HG02798 (cell line): ENCODE data around the gene CACNA2D1.
"Not testable (repeated sequence)": the region's sequence is repeated elsewhere in the genome, so short reads cannot be mapped to it uniquely, and the experiment has no call there.

ENCODE experiments used
- ATAC-seq: cut with Tn5 transposase; IDR thresholded peaks from one replicate; pipeline ENCODE4 v1.9.1; 2021; ENCODE audit warnings: mild to moderate bottlenecking; ENCODE audit not compliant: unreplicated experiment, poor library complexity

The CACNA2D1 gene

DNA sequence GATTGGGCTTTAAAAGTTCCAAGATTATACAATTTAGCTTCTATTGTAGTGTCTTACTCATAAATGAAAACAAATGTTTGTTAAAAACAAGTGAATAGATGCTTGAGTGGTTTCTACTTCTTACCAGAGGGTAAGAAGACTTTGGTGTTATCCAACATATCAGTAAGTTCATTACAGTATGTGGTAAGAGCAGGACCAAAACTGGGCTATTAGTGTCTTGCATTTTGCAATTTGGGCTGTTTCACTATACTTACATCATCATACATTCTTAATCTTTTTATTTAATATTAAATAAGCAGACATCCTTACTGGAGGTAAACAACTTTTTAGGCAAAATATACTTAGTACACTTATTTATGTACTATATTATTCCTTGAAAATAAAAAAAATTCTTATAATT, 425.4 kb downstream of the CACNA2D1 start:
- ATAC-seq, result no peak

DNA sequence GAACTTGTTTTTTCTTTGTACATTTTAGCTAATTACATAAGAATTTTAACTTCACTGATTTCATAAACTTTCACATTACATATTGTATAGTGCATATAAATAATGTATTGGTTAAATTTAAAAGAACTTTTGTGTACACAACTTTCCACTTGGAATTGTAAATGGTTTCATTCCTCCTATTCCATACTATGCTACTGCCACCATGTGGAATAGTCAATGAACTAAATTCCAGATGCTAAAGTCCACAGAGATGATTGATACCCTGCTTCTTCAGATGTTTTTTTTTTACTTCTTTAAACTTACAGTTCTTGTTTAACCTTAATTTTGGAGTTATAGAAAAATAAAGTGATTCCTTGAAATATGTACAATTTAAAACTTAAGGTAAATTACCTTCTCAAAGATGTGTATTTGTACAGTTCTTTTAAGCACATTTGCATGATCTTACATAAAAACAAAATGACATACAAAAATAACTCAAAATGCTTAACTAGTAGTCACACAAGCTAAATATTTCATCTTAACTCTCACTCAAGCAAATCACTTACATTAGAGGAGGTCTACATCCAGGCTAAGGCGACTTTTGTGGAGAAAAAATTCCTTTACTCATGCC, 426.1 kb downstream of the CACNA2D1 start:
- ATAC-seq, result no peak

DNA sequence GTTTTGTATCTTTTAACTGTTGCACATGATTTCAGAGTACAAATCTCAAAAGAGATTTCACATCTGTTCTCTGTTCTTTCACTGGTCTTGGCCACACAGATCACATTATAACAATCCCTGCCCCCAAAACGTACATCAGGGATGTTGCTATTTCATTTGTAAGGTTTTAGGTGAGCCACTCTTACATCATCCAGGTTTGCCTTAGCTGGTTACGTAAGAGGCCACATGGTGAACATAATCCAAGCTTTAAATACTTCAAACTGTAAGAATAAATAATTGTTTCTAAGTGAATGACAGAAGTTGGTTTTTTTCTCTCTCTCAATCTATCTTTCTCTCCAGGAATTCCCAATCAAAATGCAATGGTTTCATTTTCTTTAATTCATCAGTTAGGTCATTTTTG, 427.8 kb downstream of the CACNA2D1 start:
- ATAC-seq, result no peak

DNA sequence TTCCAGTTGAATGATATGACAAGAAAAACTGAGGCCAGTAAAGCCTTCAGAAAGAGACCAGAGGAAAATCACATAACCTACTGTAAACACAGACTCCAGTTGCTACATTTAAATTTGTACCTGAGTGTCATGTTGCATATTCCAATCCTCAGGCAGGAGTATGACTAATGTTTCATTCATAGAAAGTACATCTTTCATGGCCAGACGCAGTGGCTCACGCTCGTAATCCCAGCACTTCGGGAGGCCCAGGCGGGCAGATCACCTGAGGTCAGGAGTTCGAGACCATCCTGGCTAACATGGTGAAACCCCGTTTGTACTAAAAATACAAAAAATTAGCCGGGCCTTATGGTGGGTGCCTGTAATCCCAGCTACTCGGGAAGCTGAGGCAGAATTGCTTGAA, 429.0 kb downstream of the CACNA2D1 start:
- not testable (repeated sequence) for ATAC-seq

DNA sequence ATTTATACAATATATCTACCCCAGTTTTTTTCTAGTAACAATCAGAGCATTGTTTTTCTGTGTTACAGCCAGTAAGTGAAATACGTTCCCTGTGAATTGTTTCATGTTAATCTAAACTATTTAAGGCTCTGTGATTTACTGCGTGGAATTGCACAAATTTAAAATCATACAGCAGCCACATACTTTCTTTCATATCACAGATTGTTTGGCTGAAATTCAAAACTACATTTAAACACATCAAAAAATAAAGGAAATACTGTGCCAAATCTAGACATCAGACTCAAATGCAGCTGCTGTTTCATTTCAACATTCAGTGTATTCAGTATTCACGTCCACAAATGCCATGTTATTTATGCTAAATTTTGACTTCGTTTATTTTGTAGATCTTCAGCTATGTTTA, 431.1 kb downstream of the CACNA2D1 start:
- no peak for ATAC-seq

DNA sequence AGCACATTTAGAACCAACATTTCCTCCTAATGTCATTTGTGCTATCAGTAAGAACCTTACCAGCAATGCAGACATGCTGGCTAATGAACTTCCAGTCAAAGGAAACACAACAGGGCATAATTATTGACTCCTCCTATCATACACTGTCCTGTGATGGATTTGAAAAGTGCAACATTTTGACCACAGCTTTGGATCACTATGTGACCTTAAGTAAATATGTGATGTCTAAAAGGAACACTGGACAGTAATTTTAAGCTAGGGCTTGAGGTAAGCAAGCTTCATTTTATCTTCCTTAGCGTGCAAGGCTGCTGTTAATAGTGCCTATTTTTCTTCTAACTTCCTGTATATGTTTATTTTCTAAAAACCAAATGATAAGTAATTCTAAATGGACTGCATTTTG, 433.2 kb downstream of the CACNA2D1 start:
- no peak for ATAC-seq

DNA sequence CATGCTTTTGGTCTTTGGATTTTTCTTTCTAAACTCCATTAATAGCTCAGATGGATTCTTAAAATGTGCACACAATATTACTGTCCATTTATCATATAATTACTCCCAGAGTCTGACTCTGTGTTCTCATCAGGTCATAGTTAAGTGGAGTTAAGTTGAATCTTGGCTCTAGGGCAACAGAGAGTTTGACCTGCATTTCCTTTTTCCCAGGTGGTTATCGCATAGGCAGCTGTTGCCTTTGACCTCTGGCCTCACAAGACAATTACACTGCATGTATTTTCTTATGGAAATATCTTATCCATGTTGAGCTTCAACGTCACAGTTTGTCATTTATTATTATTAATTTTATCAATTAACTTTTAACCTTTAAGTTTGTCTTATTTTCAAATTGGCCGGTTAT, 436.3 kb downstream of the CACNA2D1 start:
- ATAC-seq, result no peak

DNA sequence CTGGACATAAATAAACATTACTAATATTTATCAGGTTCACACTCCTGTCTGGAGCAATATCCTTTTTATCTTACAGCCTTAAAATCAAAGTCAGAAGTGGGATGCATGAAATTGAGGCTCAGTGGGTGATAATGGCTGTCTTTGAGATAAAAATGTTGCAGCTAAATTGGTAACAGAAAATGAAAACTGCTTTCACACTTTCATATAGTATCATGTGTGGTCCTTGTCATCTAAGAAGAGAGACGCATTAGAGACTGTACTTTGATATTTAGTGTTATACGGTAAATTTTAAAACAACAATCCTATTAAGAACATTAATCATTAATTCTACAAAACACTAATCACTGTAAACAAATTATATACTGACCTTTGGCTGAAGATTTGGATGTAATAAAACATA, 438.5 kb downstream of the CACNA2D1 start:
- ATAC-seq, result no peak

DNA sequence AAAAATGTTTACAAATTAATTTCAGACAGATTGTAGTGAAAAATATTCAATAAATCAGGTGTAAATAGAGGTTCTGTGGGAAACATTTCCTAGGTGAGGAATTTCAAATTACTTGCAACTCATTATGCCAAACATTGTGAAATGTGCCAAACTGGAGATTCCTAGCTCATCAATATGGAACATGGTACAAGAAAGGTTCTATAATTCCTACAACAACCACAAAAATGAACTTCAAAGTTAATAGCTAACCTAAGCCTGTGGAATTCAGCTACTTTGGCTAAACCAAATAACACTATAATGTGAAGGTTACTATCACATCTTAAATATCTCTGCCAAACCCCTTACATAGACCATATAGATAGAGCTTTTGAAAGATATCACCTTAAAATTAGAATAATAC, 450.4 kb downstream of the CACNA2D1 start:
- ATAC-seq, result no peak

DNA sequence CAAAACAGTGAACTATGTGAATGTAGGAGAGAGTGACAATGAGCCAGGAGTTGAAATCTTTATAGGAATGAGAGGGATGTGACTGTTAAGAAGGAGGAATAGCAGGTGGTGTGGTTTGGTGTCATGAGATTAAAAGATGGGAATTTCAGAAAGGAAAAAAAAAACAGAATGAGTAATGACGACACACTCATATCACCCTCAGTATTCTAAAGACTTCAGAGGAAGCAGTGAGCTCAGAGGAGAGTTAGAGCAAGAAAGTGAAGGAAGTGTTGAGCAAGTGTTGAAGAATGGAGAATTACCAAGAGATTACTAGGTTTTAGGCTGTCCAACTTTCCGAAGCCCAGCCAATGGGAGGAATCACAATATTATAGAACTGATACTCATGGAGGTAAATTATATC, 453.2 kb downstream of the CACNA2D1 start:
- ATAC-seq, result no peak

DNA sequence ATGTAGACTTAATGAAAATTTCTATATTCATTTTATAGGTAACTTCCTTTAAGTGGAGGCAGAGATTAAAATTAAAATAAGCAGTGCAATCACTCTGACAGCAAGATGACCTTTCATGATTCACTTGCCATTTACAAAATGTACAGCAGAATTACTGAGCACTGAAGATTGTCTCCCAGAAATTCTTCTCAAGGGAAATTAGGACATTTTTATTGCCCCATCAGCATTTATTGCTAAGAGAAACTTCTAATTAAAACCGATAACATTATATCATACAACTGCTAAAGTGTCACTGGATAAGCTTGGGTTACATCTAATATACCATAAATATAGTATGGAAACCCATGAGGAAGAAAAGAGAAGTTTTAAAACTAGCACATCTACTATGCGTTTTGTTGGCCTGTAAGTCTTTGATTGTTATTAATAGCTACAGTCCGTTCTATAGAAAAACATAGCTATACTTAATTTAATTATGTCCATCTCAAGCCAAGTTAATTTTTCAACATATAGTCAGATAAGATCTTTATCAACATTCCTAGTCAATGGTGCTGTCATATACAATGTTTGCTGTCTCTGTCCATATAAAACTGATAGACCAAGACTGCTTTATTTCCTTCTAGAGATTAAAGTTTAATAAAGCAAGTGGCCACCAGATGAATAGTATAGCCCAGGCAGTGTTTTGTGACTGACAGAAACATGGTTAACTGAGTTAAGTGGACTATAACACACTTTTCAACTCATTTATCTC, 456.7 kb downstream of the CACNA2D1 start:
- no peak for ATAC-seq

DNA sequence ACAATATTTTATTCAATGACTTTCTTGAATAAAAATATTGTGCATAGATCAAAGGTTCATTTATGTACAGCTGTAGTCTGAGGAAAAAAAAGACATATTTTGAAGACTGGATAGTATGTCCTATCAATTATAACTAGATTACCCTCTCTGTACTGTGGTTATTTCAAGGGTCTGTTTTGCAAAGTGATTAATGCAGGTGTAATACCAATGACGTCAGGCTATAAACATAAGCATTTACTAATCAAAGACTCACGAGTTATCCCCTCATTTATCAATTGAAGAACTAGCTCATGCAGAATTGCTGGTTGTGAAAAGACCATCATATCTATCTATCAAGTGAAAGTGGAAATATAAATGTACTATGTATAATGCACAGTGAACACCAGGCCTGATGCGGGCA, 460.2 kb downstream of the CACNA2D1 start:
- no peak for ATAC-seq

DNA sequence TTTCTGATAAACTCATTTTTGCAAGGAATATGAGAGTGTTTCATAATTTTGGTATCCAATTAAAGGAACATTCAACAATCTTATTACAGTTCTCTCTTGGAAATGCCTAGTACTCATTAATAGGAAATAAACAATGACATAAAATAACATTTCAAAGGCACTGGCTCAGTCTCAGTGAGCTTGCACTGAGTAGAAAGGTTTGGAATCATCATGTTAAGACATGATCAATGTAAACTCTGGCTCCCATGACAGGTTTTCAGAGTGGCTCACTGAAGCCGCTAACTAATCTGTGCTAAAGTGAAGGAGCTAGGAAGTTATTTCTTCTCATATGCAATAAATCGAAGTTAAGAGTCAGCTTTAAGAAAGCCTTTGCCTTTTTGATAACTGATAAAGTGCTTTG, 470.5 kb downstream of the CACNA2D1 start:
- ATAC-seq, result no peak

DNA sequence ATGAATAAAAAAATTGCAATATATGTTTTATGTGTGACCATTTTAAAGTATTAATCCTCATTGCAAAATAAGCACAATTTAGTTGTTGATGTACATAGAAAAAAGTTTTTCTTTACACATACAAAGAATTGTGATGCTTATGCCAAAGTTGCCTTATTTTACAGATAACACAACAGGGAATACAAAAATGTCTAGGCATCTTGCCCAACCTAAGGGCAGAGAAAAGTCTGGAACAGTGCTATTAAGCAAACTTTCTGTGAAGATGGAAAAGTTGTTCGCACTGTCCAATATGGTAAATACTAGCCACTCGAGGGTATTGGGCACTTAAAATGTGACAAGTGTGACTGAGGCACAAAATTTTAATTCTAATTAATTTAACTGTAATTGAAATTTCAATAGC, 483.6 kb downstream of the CACNA2D1 start:
- no peak for ATAC-seq

DNA sequence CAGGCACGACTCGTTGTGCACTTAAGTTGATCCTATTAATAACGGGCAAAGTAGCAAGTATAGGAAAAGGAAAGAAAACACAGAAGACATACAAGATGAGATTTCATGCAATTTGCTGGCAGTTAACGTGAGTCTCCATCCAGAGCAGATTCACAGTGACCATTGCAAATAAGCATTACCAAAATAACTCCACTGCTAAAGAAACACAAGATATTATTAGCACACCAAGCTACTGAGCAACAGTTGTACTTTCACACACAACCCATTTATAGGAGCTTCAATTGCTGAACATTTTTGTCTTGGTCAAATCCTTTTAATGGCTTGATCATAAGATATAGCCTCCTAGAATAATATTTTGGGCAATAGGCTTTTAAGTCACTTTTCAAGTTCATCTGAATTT, 486.1 kb downstream of the CACNA2D1 start:
- ATAC-seq, result peak; percentile 46

DNA sequence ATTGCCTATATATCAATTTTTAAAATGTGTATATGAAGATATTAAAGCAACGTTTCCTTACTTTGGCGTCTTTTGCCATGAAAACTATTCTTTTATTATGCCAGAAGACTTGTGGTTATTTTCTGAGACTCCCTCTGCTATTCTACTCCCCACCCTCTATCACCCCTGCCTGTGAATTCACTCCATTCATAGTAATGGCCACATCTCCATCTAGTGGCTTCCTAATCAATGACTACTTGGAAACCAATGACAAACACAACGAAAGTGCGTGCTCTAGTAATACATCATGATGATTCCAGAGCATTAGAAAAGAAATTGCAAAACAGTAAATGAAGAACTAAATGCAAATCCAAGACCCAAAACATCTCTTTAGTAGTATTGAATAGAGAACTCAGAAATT, 487.1 kb downstream of the CACNA2D1 start:
- peak; percentile 77 for ATAC-seq

DNA sequence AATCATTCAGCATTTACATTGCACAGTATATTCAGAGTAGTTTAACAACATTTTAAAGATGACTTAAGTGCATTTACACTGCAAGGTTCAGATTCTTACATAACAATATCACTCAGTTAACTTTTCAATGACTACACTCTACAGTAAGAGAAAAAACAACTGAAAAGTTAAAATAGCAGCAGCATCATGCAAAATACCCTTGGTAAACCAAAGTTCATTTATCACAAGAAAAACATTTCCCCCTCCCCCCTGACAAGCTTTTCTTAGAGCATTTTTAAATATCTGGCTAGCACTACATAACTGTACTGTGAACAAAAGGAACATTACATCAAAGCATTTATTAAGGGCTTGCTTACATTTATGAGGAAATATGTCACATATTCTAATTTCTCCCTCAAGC, 494.3 kb downstream of the CACNA2D1 start:
- ATAC-seq, result no peak

DNA sequence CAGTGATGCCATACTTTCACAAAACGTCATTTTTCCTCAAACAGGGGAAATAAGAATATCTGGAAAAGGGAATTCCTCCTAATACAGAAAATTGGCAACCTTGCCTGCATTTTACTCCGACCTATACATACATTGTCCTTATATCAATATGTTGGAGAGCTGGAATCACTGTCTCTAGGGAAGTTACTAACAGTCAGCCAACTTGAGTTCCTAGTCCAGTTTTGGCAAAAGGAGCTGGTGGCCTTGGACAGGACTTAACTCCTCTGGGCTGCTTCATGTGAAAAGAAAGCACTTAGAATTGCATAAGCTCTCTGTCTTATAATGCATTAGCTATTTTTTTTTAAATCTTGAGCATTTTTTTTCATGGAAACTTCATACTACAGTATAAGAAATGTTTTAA, 499.5 kb downstream of the CACNA2D1 start:
- ATAC-seq, result no peak

DNA sequence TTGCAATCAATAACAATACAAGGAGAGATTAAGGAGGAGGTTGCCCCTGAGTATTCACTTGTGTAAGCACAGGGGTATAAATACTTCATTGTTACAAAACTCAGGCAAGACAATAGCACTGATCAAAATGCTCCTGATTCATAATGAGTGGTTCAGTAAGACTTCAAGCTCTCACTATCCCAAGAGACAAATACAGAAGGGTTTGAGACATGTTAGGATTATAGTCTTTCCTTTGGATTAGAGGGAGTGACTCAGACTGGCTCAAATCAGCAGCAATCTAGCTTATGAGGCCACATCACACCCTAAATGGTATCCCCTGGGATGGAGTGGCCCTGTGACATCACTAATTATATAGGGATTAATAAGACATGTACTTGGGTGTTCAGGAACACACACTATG, 506.5 kb downstream of the CACNA2D1 start:
- ATAC-seq, result no peak

DNA sequence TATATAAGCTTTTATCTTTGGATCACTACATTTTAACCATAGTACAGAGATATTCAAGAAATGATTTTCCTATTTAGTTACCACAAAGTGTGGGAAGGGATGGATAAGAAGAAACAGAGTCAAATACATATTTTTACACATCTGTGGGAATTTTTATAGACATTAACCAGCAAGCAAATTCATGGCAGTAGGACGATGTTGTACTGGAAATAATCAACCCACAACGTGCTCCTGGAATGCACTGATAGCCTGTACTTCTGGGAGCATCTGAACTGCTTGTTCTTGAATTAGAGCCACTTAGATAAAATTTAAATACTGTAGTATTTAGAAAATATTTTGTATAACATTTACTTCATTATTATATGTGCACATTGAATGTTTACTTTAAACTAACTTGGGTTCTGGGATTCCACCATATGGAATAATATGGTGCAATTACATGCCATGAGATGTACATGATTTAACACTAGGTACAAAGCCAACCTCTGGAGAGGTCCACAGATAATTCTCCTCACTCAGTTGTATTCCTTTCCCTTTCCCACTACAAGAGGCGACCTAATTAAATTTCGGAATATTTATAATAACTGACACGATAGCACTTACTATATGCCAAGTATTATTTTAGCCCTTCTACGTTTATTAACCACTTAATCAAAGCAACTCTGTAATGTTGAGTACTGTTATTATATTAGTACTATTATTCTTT, 508.8 kb downstream of the CACNA2D1 start:
- ATAC-seq, result no peak

DNA sequence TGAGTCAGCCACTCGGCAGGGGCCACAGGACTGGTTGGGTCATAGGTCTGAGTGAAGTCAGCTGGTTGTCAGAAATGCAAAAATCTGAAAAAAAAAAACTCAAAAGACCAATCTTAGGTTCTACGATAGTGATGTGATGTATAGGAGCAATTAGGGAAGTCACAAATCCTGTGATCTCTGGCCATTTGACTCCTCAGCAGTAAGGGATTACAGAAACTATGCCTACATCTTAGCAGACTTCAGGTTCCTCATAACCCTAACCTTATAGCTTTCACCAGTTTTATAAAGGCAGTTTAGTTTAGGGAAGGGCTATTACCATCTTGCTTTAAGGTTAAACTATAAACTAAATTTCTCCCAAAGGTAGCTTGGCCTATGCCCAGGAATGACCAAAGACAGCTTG, 510.6 kb downstream of the CACNA2D1 start:
- ATAC-seq, result no peak

DNA sequence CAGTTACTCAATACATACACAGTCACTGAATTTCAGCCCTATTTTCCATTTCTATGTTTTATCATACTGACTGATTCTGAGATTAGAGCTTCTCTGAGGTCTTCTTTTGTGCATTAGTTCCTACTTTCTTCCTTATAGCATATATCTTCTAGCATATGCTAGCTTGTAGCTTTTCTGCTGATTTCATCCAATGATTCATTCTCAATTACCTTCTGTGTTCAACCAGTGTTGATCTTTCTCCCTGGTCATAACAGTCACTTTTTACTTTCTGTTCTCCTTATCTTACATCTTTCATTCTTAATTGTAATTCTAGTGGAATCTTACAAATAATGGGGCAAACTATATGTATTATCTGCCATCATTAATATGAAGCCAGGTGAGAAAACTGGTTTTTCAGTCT, 514.2 kb downstream of the CACNA2D1 start:
- ATAC-seq, result no peak
